ENCODE data around the gene GSK3B. TPM values are rescaled to one million over a fixed set of nuclear protein-coding genes. Genes with fewer than 3 reads are reported as not detected.

The GSK3B gene
- total RNA-seq, 1 experiment from 2014 or later = 56.6 TPM

- no TSS peak for BruUV-seq (replicated peaks)
- H3K9me3 ChIP-seq (ENCODE audit: low read depth, low read length, poor library complexity, severe bottlenecking) = no peaks in the 10 kb centered on the region
- peaks cover 2% of the 10 kb centered on the region for H3K4me1 ChIP-seq (ENCODE audit: insufficient read depth, low read length, poor library complexity, severe bottlenecking)
- intact Hi-C loops (cut with micrococcal nuclease; ENCODE audit: unreplicated experiment) = no loop called here
- no peaks in the 10 kb centered on the region for H3K27me3 ChIP-seq (replicated peaks; ENCODE audit: insufficient read depth, low read depth, low read length, poor library complexity)
- ChIA-PET POLR2A (ENCODE audit: low non-redundant PET) (no interaction called here), CTCF (no interaction called here)
- H3K36me3 ChIP-seq (ENCODE audit: insufficient read depth, low read length, poor library complexity, severe bottlenecking) = no peaks in the 10 kb centered on the region
- no peak overlapping the region for H3K4me3 ChIP-seq (ENCODE audit: low read depth, low read length, poor library complexity, severe bottlenecking)
- no peak for TF ChIP-seq CTCF (conservative IDR thresholded peaks at IDR 0.05; ENCODE audit: low read depth, low read length)
- no peak for TF ChIP-seq EZH2 (IDR thresholded peaks at IDR 0.05; ENCODE audit: borderline replicate concordance, low read depth, low read length, poor library complexity, severe bottlenecking)
- H3K27ac ChIP-seq (ENCODE audit: low read depth, low read length, poor library complexity, severe bottlenecking) = no peak overlapping the region
- DNase-seq (ENCODE audit: low spot score) = no peak
These were observed 220.6 kb downstream of the GSK3B start for GRCh38 chr3:119873646-119874045.

GRCh38 chr3:119872773-119873172 lies 221.5 kb downstream of the GSK3B start:
- CTCF ChIA-PET = no interaction called here
- H3K27me3 ChIP-seq (replicated peaks; ENCODE audit: insufficient read depth, low read depth, low read length, poor library complexity) = no peaks in the 10 kb centered on the region
- no peak overlapping the region for H3K27ac ChIP-seq (ENCODE audit: low read depth, low read length, poor library complexity, severe bottlenecking)
- H3K4me3 ChIP-seq (ENCODE audit: low read depth, low read length, poor library complexity, severe bottlenecking) = no peak overlapping the region
- H3K36me3 ChIP-seq (ENCODE audit: insufficient read depth, low read length, poor library complexity, severe bottlenecking) = no peaks in the 10 kb centered on the region
- no TSS peak for BruUV-seq (replicated peaks)
- POLR2A ChIA-PET (ENCODE audit: low non-redundant PET) = no interaction called here
- no peak for DNase-seq (ENCODE audit: low spot score)
- TF ChIP-seq EZH2 (IDR thresholded peaks at IDR 0.05; ENCODE audit: borderline replicate concordance, low read depth, low read length, poor library complexity, severe bottlenecking) (no peak), CTCF (conservative IDR thresholded peaks at IDR 0.05; ENCODE audit: low read depth, low read length) (no peak)
- intact Hi-C loops (cut with micrococcal nuclease; ENCODE audit: unreplicated experiment) = no loop called here
- peaks cover 2% of the 10 kb centered on the region for H3K4me1 ChIP-seq (ENCODE audit: insufficient read depth, low read length, poor library complexity, severe bottlenecking)
- H3K9me3 ChIP-seq (ENCODE audit: low read depth, low read length, poor library complexity, severe bottlenecking) = no peaks in the 10 kb centered on the region

GRCh38 chr3:119871571-119871970 lies 222.7 kb downstream of the GSK3B start:
- DNase-seq (ENCODE audit: low spot score) = no peak
- Histone ChIP-seq H3K36me3 (ENCODE audit: insufficient read depth, low read length, poor library complexity, severe bottlenecking) (no peaks in the 10 kb centered on the region), H3K9me3 (ENCODE audit: low read depth, low read length, poor library complexity, severe bottlenecking) (no peaks in the 10 kb centered on the region), H3K27me3 (replicated peaks; ENCODE audit: insufficient read depth, low read depth, low read length, poor library complexity) (no peaks in the 10 kb centered on the region), H3K4me1 (ENCODE audit: insufficient read depth, low read length, poor library complexity, severe bottlenecking) (peaks cover 2% of the 10 kb centered on the region), H3K27ac (ENCODE audit: low read depth, low read length, poor library complexity, severe bottlenecking) (no peak overlapping the region), H3K4me3 (ENCODE audit: low read depth, low read length, poor library complexity, severe bottlenecking) (no peak overlapping the region)
- ChIA-PET CTCF (no interaction called here), POLR2A (ENCODE audit: low non-redundant PET) (no interaction called here)
- no peak for TF ChIP-seq CTCF (conservative IDR thresholded peaks at IDR 0.05; ENCODE audit: low read depth, low read length)
- no peak for TF ChIP-seq EZH2 (IDR thresholded peaks at IDR 0.05; ENCODE audit: borderline replicate concordance, low read depth, low read length, poor library complexity, severe bottlenecking)
- no TSS peak for BruUV-seq (replicated peaks)
- intact Hi-C loops (cut with micrococcal nuclease; ENCODE audit: unreplicated experiment) = no loop called here
